ENCODE measurements around the gene RFX4.

Gene RFX4

DNA sequence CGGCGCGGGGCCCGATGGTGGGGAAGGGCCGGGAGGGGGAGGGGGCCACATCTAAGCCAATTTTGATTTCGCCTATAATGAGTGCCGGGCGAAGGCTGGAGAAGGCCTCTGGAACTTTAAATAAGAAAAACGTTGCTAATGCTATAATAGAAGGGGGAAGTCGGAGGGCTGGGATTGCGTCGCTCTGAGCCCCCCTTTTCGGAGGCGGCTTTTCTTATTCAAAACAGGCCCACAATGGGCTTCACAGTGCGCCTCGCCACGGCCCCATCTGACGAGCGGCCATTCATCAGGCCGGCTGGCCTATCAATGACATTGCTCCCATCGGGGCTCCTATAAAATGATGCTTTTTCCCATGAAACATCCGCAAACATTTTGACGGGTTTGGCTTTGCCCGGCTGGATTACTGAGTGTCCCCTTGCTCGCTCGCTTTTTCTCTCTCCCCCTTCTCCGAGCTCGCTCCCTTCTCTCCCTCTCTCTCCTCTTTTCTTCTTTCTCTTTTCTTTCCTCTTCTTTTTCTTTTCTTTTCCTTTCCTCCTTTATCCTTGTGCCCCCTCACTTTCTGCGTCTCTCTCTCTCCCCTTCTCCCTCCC, at the start of gene RFX4:
RFX4 (plus strand) TSS at position 364 of the 590 bp plus-strand sequence. CDS start 317 bp downstream, outside the sequence.
- no peak for DNase-seq

DNA sequence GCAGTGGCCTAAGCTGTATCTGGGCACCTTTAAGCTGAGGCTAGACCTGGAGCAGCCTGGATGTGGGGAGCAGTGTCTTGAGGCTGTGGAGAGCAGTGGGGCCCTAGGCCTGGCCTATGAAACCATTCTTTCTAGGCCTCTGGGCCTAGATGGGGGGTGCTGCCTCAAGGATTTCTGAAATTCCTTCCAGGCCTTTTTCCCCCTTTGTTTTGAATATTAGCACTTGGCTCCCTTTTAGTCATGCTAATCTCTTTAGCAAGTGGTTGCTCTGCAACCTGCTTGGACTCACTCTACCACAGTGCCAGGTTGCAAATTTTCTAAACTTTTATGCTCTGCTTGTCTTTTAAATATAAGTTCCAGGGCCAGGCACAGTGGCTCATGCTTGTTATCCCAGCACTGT, 41.6 kb upstream of the RFX4 start:
- no peak for DNase-seq

GRCh38 chr12:106551410-106551809, 31.4 kb upstream of the RFX4 start:
- no peak for DNase-seq

DNA sequence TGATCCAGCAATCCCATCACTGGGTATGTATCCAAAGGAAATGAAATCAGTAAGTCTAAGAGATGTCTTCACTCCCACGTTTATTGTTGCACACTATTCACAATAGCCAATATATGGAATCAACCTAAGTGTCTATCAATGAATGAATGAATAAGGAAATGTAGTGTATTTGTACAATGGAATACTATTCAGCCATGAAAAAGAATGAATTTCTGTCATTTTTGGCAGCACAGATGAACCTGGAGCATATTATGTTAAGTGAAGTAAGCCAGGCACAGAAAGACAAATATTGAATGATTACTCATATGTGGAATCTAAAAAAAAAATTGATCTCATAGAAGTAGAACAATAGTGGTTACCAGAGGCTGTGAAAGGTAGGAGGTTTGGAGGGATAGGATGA, 30.6 kb upstream of the RFX4 start:
- no peak for DNase-seq

DNA sequence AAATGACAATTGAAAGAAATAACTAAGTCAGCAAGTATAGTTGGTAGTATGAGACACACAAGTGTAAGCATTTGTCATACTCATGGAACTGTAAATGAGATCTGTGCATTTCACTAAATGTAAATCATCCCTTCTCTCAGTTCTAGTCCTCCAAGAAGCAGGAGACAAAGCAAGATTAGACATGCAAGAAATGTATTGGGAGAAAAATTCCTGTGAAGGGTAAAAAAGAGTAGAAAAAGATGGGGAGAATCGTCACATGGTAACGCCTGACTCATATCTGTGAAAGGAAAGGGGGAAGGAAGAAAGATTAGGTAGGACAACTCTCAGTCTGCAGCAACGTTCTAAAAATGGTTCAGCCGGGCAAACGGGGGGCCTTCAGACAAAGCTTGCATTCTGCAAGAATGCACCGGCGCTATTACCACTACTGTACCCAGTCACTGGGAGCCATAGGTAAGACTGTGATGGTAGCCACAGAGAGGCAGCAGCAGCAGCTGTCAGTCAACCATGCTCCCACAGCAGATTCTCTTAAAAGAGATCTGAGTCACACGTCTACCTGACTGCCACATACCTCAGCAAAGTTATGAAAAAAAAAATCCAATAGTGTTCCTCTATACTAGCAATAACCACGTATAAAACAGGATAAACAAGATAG, 18.0 kb upstream of the RFX4 start:
- DNase-seq: no peak

DNA sequence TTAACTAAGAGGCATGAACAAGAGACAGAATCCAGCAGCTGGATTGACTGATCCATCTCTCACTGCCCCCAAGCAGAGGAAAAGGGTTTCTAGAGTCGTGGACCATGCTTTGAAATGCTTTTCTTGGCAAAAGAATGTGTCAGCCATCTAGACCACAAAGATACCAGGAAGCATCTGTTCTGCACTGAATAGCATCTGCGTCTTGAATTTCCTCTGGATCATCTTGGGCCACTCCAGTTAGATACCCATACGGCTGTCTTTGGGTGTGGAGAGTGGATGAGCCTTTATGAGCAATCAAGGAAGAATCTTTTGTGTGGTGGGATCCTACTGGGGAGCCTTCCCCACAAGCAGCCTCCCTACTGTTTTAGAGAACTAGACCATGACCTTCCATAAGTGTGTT, 16.0 kb upstream of the RFX4 start:
- DNase-seq: no peak

DNA sequence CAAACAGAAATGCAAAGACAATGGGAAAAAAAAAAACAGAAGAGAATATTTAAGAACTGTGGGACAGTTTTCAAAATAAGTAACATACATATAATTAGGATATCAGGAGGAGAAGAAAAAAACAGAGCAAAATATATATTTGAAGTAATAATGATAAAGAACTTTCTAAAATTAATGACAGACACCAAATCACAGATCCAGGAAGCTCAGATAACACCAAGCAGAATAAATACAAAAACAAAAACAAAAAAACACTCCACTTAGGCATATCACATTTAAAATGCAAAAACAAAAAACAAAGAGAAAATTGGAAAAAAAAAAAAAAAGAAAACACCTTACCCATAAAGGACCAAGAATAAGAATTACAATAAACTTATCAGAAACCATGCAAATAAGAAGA, 9.6 kb upstream of the RFX4 start:
- DNase-seq: no peak

GRCh38 chr12:106576848-106577247, 6.0 kb upstream of the RFX4 start:
- no peak for DNase-seq

DNA sequence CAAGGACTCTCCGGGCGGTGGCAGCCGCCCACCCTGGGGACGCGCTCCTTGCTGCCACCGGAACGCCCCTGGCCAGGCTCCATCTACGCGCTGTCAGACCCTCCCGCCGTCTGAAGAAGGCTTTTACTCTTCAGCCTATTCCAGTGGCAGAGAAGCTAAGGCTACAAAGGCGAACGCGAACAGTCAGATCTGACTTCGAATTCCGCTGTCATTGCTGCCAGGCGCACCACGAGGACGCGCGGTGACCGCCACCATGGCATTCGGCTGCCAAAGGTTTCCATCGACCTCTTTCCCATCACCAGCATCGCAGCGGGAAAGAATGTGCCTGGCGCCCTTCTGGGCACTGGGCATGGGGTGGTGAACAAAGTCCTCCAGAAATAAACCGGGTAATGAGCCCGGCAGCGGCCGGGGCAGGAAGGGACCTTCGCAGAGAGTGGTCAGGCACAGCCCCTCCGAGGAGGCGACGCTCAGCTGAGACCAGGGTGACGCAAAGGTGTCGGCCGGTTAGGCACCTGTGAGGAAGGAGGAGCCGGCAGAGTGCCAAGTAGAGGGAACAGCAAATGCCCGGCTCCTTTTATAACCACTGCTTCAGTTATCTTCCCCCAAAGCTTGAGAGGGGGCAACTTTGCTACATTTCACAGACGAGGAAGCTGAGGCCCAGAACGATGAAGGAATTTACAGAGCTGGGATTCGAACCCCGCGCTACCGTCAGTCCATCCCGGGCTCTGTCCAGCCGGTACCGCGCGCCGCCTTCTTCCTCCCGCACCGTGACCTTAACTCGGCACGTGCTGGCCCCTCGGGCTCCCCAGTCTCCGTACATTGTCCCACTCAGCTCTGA, 1.9 kb upstream of the RFX4 start:
- no peak for DNase-seq

DNA sequence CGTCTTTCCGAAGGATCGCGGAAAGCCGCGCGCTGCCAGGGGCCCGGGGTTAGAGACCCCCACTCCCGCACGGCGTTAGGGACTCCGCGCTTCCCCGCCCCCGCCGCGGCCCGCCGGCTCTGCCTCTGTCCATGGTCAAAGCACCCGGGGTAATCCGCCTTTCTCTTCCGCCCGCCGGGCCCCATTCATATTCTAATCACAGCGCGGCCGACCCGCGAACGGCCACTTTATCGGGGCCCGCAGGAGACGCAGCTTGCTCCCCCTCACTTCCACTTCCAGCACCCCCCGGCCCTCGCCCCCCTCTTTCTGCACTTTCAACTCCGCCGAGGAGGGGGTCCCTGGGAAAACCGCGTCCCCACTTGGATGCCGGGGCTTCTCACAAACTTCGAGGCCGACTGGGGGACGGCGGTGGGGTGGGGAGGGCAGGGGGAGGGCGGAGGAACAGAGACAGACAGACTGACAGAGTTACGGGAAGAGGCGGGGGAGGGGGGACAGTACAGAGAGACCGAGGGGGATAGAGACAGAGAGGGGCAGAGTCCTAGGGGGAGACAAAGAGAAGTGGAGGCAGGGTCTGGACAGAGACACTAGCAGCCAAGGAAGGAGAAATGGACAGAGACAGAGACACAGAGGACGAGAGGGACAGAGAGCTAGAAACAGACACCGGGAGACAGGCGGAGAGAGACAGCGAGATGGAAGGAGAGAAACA, 1.1 kb upstream of the RFX4 start:
- DNase-seq: no peak

GRCh38 chr12:106582249-106582591, 584 bp upstream of the RFX4 start:
- no peak for DNase-seq

DNA sequence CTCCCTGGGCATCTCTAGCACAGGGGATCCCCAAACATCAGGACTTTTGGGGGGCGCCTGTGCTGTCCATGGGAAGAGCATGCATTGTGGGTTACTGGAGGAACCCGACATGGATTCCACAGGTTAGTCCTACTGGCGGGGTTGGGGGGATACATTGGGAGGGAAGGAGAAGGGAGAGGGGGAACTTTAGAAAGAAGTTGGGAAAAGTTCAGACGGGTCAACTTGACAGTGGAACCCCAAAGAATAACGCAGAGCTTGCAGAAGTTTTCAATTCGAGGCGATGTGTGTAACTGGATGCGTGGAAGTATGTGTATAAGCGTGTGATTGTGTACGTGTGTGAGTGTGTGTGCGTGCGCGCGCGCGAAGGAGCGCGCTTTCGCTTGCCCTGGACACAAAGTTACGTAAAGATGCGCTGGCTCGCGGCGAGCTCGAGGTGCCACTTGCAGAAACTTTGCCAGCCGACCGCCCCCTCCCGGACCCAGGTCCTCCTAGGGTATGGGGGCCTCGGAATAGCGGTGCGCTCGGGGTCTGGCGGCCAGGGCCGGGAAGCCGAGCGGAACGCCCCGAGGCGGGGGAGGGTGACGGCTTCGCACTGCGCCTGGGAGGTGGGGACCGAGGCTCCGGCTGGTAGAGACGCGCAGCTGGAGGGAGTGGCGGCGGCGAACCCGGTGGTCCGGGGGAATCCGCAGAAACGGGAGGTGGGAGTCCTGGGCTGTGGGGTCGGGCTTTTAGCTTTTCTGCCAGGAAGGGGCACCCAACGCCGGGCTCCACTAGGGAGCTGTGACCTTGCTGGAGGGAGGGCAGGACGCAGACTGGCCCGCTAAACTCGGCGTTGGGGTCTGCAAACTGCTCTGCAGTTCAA, 669 bp downstream of the RFX4 start:
- no peak for DNase-seq

GRCh38 chr12:106584104-106585064, 1.6 kb downstream of the RFX4 start:
- no peak for DNase-seq

GRCh38 chr12:106585105-106585520, 2.3 kb downstream of the RFX4 start:
- no peak for DNase-seq

- DNase-seq: no peak
Measured at GRCh38 chr12:106585521-106586277, 2.9 kb downstream of the RFX4 start.

DNA sequence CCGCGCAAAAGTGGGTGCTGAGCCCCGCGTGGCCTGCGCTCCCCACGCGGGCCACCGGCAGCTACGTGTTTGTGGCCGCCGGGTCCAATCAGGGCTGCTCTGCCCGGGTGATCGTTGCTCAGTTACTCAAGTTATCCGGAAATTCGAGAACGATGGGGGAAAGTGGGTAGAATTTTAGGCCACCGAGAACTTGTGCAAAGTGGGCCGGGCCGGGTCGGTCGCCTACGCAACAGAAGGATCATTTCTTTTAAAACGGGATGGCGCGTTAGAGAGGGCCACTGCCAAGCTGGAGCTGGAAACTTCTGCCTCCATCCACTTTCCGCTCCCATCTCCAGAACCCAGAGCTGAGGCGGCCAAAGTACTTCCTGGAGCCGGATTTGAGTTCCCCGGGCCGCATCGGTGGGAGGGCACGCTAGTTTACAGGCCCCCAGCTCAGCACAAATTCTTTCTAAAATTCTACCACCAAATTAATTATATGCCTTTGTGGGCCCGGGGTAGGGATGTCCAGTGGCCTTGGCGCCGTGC, 3.5 kb downstream of the RFX4 start:
- no peak for DNase-seq

- DNase-seq: no peak
Measured at GRCh38 chr12:106586803-106587684, 4.2 kb downstream of the RFX4 start.

DNA sequence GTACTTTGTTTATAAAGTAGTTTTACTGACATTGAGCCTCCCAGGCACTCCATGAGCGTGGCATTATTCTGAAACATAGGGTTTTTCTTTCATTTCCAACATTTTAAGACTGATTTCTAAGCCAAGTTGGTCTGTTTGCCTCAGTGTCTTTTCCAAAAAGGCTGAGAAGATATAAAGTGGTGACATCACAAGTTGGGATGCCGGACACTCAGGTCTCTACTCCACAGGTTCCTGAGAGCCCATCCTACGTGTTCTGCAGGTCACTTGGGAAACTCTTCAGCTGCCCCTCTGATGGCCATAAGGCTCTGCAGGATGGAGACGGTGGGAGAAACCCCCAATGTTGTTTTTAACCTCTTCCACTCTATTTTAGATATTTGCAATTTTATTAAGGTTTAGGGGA, 6.0 kb downstream of the RFX4 start:
- DNase-seq: no peak

- DNase-seq: no peak
Measured at GRCh38 chr12:106590601-106591000, 7.8 kb downstream of the RFX4 start.

All from inflammatory macrophage treated with lipopolysaccharide for 1 hour (primary cell).